Spleen (tissue), 11 donors: ENCODE data around the gene IQGAP2. TPM values are rescaled to one million over a fixed set of nuclear protein-coding genes. Genes with fewer than 3 reads are reported as not detected.

Source experiments
- DNase-seq: peaks from one replicate; pipeline ENCODE4 v3.0.0-alpha.2; 2020
- H3K27ac ChIP-seq, 8 donors: fragments of 200-600 bp; sonication (generic) in 7 of 8; 1 replicate in 4 of 8; 2 replicates in 4 of 8; pipeline versions ENCODE4 v1.5.0 to v1.8.0; 2016 to 2021; ENCODE audit warnings: inconsistent platforms in 4 of 8, mild to moderate bottlenecking in 4 of 8, moderate library complexity in 1 of 8
- H3K27me3 ChIP-seq, 7 donors: fragments of 200-600 bp; sonication (generic) in 6 of 7; replicated peaks in 1 of 7; 1 replicate in 4 of 7; 2 replicates in 3 of 7; pipeline versions ENCODE4 v1.5.0 to v1.8.0; 2016 to 2021; ENCODE audit warnings: inconsistent platforms in 3 of 7, mild to moderate bottlenecking in 1 of 7
- H3K36me3 ChIP-seq, 6 donors: fragments of 200-600 bp; sonication (generic) in 5 of 6; 1 replicate in 4 of 6; 2 replicates in 2 of 6; pipeline versions ENCODE4 v1.5.0 to v1.8.0; 2016 to 2021; ENCODE audit warnings: inconsistent platforms in 2 of 6
- H3K4me1 ChIP-seq, 6 donors: fragments of 200-600 bp; sonication (generic) in 5 of 6; 1 replicate in 3 of 6; 2 replicates in 3 of 6; pipeline versions ENCODE4 v1.5.0 to v1.8.0; 2016 to 2021; ENCODE audit warnings: inconsistent platforms in 3 of 6
- H3K4me3 ChIP-seq, 8 donors: fragments of 200-600 bp; sonication (generic) in 7 of 8; 1 replicate in 4 of 8; 2 replicates in 4 of 8; pipeline versions ENCODE4 v1.5.0 to v1.8.0; 2016 to 2021; ENCODE audit warnings: inconsistent platforms in 4 of 8, mild to moderate bottlenecking in 4 of 8, moderate library complexity in 2 of 8
- H3K9me3 ChIP-seq, 8 donors: fragments of 200-600 bp; sonication (generic) in 7 of 8; 1 replicate in 4 of 8; 2 replicates in 4 of 8; pipeline versions ENCODE4 v1.5.0 to v1.8.0; 2016 to 2021; ENCODE audit warnings: inconsistent platforms in 4 of 8
- POLR2A ChIP-seq, 3 donors: fragments of 450-650 bp; IDR thresholded peaks; one replicate each; pipeline ENCODE4 v1.5.1; 2017; ENCODE audit warnings: antibody characterized with exemption in 3 of 3, mild to moderate bottlenecking in 1 of 3
- POLR2AphosphoS5 ChIP-seq, 3 donors: sonication (generic); formaldehyde crosslinking; IDR thresholded peaks; one replicate each; pipeline ENCODE4 v1.5.1; 2017; ENCODE audit warnings: antibody characterized with exemption in 3 of 3
- WGBS, 5 donors: extraction: QIAGEN DNeasy Blood & Tissue Kit in 3 of 5; methylation state at CpG; one replicate each; pipeline versions ENCODE4 v1.1.5 to v1.1.7; 2013 to 2018; 5-methylcytosine and 5-hydroxymethylcytosine counted together
- intact Hi-C: fragments of 100-400 bp; cut with DNase I; formaldehyde crosslinking; loops from one replicate; pipeline ENCODE4 v1.15.0; 2023; ENCODE audit warnings: low total_unique reads
- polyA plus RNA-seq, 3 donors: library from polyadenylated mRNA; stranded (reverse); fragments of 200-250 nt; gene quantifications; one replicate each; pipeline ENCODE4 v1.2.1, GENCODE V29; 2013
- total RNA-seq, 7 donors: library from RNA; depleted of rRNA in 3 of 7; stranded (reverse); fragments of >200 nt in 3 of 7; fragmentation: NEBNext Ultra II Directional in 4 of 7; extraction: Animal tissue kit (Norgen Biotek cat#: 25700) in 4 of 7; gene quantifications; one replicate each; pipeline versions ENCODE4 v1.1.0 to v1.2.1, GENCODE V29; 2016 to 2021
- TF ChIP-seq, protein P1 (sequence below), 11 experiments: fragments of 200-600 bp in 7 of 11; fragments of 450-650 bp in 4 of 11; sonication (generic) in 4 of 11; IDR thresholded peaks in 8 of 11; conservative IDR thresholded peaks in 3 of 11; 1 replicate in 7 of 11; 2 replicates in 4 of 11; pipeline versions ENCODE4 v1.4.0 to v1.8.0; 2016 to 2021; ENCODE audit warnings: antibody characterized with exemption in 11 of 11, inconsistent platforms in 4 of 11, mild to moderate bottlenecking in 1 of 11
- donor health status: healthy with polysubstance abuse.
- donor health status: DM: no; HTN: no; CAD: no; lungs with moderate emphysema.
- donor health status: DM: no; HTN: no; CAD: no.
- donor health status: Bipolar disorder and iron deficiency.
- donor health status: healthy.
- donor health status: DM: no; HTN: no; CAD: no.
- donor health status: DM: yes; HTN: yes; CAD: no.

IQGAP2 gene
- total and polyA plus RNA-seq, 10 donors: 9.3 to 83.6 (median 52.8) TPM

- no peak for DNase-seq
- Histone ChIP-seq H3K9me3 (no peaks in the 10 kb centered on the region), H3K4me1 (no peaks in the 10 kb centered on the region), H3K4me3 (no peak overlapping the region), H3K36me3 (no peaks in the 10 kb centered on the region), H3K27me3 (no peaks in the 10 kb centered on the region), H3K27ac (no peak overlapping the region)
- TF ChIP-seq, protein P1, sequence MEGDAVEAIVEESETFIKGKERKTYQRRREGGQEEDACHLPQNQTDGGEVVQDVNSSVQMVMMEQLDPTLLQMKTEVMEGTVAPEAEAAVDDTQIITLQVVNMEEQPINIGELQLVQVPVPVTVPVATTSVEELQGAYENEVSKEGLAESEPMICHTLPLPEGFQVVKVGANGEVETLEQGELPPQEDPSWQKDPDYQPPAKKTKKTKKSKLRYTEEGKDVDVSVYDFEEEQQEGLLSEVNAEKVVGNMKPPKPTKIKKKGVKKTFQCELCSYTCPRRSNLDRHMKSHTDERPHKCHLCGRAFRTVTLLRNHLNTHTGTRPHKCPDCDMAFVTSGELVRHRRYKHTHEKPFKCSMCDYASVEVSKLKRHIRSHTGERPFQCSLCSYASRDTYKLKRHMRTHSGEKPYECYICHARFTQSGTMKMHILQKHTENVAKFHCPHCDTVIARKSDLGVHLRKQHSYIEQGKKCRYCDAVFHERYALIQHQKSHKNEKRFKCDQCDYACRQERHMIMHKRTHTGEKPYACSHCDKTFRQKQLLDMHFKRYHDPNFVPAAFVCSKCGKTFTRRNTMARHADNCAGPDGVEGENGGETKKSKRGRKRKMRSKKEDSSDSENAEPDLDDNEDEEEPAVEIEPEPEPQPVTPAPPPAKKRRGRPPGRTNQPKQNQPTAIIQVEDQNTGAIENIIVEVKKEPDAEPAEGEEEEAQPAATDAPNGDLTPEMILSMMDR (IDR thresholded peaks at IDR 0.05 in 8 of 11, conservative IDR thresholded peaks at IDR 0.05 in 3 of 11): no peak
- TF ChIP-seq POLR2A (IDR thresholded peaks at IDR 0.05) (no peak), POLR2AphosphoS5 (IDR thresholded peaks at IDR 0.05) (no peak)
- 78 to 83% (median 80%) methylated on average over 2 of the region's 2 CpGs for WGBS, 5 donors
- intact Hi-C loops: no loop called here
Measured at GRCh38 chr5:76364226-76364589, 38.9 kb upstream of the IQGAP2 start.

DNA sequence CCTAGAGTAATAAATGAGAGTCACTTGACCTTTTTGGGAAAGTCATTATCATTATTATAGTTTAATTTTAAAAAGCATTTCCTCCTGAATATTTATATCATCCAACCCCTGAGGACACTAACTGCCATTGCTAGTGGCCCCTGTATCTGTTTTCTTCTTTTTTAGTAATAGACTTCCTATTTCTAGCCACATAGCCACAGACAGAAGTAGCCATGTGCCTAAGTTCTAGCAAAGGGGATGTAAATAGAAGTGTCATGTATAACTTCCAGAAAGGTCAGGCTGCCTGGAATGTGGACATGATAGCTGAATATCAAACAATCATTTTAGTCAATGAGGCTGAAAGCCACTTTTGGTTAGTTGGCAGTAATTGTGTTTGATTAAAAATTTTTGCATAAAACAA is 37.5 kb upstream of the IQGAP2 start:
- intact Hi-C loops: no loop called here
- DNase-seq: no peak
- H3K27ac ChIP-seq: no peak overlapping the region
- H3K36me3 ChIP-seq: no peaks in the 10 kb centered on the region
- no peak for TF ChIP-seq POLR2A (IDR thresholded peaks at IDR 0.05)
- TF ChIP-seq POLR2AphosphoS5 (IDR thresholded peaks at IDR 0.05): no peak
- TF ChIP-seq, protein P1 (IDR thresholded peaks at IDR 0.05 in 8 of 11, conservative IDR thresholded peaks at IDR 0.05 in 3 of 11): no peak
- no peaks in the 10 kb centered on the region for H3K4me1 ChIP-seq
- no peaks in the 10 kb centered on the region for H3K9me3 ChIP-seq
- H3K4me3 ChIP-seq: no peak overlapping the region
- H3K27me3 ChIP-seq: no peaks in the 10 kb centered on the region

- H3K36me3 ChIP-seq: no peaks in the 10 kb centered on the region
- WGBS, 5 donors: 88 to 96% (median 93%) methylated on average over 2 of the region's 2 CpGs
- no peaks in the 10 kb centered on the region for H3K9me3 ChIP-seq
- no peak for TF ChIP-seq POLR2A (IDR thresholded peaks at IDR 0.05)
- TF ChIP-seq, protein P1 (IDR thresholded peaks at IDR 0.05 in 8 of 11, conservative IDR thresholded peaks at IDR 0.05 in 3 of 11): no peak
- no peak for TF ChIP-seq POLR2AphosphoS5 (IDR thresholded peaks at IDR 0.05)
- DNase-seq: no peak
- H3K27me3 ChIP-seq: no peaks in the 10 kb centered on the region
- H3K27ac ChIP-seq: no peak overlapping the region
- H3K4me3 ChIP-seq: no peak overlapping the region
- intact Hi-C loops: no loop called here
- no peaks in the 10 kb centered on the region for H3K4me1 ChIP-seq
Measured at GRCh38 chr5:76366596-76366995, 36.5 kb upstream of the IQGAP2 start.

- H3K27ac ChIP-seq: no peak overlapping the region
- TF ChIP-seq, protein P1 (IDR thresholded peaks at IDR 0.05 in 8 of 11, conservative IDR thresholded peaks at IDR 0.05 in 3 of 11): no peak
- TF ChIP-seq POLR2AphosphoS5 (IDR thresholded peaks at IDR 0.05): no peak
- no peak for TF ChIP-seq POLR2A (IDR thresholded peaks at IDR 0.05)
- H3K36me3 ChIP-seq: no peaks in the 10 kb centered on the region
- 86 to 92% (median 88%) methylated on average over 6 of the region's 6 CpGs for WGBS, 5 donors
- no peaks in the 10 kb centered on the region for H3K9me3 ChIP-seq
- no peaks in the 10 kb centered on the region for H3K4me1 ChIP-seq
- DNase-seq: no peak
- intact Hi-C loops: no loop called here
- H3K27me3 ChIP-seq: no peaks in the 10 kb centered on the region
- H3K4me3 ChIP-seq: no peak overlapping the region
Measured at GRCh38 chr5:76367623-76368371, 35.3 kb upstream of the IQGAP2 start.
